HG03108 (cell line): ENCODE data around the gene MXRA8.

Experiments
- ATAC-seq: cut with Tn5 transposase; IDR thresholded peaks from one replicate; pipeline ENCODE4 v1.9.1; 2021; ENCODE audit warnings: moderate library complexity; ENCODE audit not compliant: unreplicated experiment

The MXRA8 gene

DNA sequence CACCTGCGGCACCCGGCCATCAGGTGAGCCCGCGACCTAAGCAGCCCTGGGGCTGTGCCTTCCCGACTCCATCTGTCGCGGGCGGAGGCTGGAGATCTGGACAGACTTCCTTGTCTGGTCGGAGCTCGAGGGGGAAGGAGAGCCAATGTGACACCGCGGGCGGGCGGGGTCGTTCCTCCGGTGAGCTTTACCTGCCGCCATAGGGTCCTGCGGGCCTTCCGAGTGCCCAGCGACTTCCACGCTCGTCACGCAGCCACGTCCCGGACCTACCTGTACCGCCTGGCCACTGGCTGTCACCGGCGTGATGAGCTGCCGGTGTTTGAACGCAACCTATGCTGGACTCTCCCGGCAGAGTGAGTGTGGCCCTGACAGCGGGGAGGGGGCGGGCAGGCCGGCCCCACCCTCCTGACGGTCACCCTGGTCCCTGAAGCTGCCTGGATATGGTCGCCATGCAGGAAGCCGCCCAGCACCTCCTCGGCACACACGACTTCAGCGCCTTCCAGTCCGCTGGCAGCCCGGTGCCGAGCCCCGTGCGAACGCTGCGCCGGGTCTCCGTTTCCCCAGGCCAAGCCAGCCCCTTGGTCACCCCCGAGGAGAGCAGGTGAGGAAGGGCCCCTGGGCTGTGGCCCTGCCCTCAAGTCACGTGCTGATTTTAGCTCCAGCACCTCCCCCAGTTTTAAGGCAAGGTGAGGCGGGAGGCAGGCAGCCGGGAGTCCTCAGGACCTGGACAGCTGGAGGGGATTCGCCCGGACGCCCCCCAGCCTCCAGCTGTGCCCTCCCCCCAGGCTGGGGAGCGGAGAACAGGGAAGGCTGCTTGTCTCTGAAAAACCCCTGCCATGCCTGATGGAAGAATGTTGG, 48.9 kb downstream of the MXRA8 start:
- no peak for ATAC-seq

DNA sequence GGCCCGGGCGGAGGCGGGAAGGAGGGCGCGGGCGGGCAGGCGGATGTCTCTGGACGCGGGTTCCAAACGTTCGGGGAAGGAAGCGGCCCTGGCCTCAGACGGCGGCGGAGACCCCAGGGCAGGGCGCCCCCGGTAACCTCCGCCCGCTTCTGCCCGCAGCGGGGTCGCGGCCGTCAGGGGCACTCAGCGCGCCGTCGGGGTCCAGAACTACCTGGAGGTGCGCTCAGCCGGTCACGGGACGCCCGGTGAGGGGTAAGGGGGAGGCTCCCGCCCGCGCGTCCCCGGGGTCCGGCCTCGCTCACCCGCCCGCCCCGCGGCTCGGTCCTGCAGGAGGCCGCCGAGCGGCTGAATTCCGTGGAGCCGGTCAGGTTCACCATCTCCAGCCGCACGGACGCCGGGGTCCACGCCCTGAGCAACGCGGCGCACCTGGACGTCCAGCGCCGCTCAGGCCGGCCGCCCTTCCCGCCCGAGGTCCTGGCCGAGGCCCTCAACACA, 49.6 kb downstream of the MXRA8 start:
- no peak for ATAC-seq

DNA sequence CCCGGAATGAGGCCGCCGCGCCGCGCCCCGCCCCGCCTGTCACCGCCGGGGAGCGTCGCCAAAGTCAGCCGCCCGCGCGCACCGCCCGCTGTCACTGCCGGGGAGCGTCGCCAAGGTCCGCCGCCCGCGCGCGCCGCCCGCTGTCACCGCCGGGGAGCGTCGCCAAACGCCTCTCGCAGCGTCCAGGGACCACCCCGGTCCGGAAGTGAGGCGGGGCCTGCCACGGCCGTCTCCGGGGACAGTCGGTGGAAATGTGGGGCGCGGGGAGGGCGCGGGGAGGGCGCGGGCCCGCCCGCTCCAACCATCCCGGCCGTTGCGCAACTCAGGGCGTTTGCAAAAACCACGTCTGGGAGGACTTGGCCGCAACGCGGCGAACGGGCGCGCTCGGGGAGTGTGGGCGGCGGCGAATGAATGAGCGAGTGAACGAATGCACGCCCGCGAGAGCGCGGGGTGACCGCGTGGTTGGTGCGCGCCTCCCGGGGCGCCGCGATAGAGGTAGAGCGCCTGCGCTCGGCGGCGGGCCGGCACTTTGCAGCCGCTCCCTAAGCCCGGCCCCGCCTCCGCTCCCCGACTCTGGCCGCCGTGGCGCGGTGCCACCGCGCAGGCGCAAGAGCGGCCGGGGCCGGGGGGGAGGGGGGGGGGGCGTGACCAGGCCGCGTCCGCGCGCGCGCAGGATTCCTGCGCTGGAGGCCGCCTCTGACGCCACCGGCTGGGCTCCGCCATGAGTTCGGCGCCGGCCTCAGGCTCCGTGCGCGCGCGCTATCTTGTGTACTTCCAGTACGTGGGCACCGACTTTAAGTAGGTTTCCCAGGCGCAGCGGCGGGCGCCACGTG, 50.2 kb downstream of the MXRA8 start, which contains the start of the genes ACAP3 and PUSL1:
TSS of gene ACAP3 (minus strand) at position 8 of the 833 bp plus-strand sequence. CDS start 115 bp downstream, outside the sequence.
TSS of gene PUSL1 (plus strand) at position 675 of the 833 bp plus-strand sequence. CDS start at position 722, 47 bp downstream.
- ATAC-seq: peak; percentile 49

DNA sequence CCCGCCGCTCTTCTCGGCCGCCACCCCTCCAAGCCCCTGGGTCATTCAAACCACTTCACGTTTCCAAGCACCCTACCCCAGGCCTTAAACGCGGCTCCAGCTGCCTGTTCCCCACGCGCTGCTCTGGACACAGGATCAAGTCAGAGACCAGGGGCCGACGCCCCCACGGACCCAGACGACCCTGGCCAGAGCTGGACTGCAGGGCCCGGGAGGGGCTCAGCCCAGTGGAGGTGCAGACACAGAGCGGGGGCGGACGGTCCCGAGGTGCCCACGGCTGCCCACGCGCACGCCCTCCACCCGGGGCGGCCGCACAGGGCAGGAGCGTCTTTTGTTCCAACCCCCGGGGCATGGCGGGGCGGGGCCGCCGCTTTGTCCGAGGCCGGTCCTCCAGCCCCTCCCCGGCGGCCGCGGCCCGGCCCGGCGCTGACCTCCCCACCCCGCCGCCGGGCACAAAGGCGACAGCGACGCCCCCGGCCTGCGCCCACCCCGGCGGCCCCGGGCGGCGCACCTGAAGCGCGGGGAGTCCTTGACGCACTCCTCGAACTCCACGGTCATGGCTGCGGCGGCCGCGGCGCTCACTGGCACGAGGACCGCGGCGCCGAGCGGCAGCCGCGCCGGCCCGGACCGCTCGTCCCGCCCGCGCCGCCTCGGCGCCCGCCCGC, 51.0 kb downstream of the MXRA8 start:
- ATAC-seq: peak; percentile 1

DNA sequence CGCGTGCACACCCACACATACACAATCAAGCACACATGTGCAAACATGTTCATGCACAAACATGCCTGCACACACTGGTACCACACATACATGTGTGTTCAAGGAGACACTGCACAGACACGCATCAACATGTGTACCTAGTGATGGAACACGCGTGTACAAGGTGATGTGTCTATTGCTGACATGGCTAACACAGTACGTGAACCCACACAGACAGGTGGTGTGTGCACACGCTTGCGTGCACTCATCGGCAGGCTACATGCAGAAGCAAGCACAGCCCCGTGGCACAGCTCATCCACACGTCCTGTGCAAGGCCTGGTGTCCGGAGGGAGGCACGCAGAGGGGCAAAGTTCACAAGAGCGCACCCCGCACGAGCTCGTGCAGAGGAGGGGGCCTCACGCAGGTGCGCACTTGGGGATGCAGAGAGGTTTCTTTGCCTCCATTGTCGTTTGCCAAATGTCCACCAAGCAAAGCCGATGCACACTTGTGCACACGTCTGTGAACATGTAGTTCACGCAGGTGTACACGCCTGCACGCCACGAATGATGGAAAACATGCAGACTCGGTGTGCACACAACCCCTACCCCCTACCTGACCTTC, 51.6 kb downstream of the MXRA8 start:
- no peak for ATAC-seq

GRCh38 chr1:1306070-1306660, 52.2 kb downstream of the MXRA8 start:
- no peak for ATAC-seq

GRCh38 chr1:1305300-1306069, 52.9 kb downstream of the MXRA8 start:
- ATAC-seq: no peak

DNA sequence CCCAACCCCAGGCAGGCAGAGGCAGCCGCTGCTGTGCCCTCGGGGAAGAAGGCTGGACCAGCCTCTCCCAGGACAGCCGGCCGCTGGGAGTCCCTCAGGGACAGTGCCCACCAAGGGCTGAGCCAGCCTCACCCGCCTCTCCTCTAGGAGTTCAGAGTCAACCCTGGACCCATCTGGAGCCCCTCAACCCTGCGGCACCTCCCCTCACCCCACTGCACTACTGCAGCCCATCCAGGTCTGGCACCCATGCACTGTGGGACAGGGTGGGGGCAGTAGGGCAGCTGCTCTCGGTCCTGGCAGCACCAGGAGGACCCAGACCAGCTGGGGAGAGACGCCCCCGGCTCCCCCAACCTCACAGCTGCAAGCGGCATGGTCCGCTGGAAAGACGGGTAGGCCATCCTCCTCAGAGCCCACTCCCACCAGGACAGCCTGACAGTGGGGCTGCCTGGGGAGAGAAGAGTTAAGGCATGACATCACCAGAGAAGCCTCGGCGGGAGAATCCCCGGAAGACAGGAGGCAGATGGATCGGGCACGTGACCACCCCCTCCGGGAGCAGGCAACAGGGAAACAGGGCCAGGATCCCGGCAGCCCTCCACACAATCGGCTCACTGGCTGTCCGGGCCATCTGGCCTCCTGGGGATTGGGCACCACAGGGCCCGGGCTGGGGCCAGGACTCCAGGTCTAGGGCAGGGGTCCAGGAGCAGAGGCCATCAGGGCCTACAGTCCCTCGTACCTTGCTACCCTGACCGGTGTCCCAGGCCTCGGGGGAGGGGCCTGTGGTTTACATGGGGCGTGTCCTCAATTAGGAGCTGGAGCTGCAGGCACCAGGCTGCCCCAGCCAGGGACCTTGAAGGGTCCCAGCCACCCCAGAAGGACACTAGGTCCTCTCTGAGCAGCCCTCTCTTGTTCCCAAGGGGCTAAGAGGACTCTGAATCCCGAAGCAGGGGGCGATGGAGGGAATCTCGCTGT, 53.7 kb downstream of the MXRA8 start:
- ATAC-seq: no peak

GRCh38 chr1:1303736-1304135, 54.6 kb downstream of the MXRA8 start:
- no peak for ATAC-seq

DNA sequence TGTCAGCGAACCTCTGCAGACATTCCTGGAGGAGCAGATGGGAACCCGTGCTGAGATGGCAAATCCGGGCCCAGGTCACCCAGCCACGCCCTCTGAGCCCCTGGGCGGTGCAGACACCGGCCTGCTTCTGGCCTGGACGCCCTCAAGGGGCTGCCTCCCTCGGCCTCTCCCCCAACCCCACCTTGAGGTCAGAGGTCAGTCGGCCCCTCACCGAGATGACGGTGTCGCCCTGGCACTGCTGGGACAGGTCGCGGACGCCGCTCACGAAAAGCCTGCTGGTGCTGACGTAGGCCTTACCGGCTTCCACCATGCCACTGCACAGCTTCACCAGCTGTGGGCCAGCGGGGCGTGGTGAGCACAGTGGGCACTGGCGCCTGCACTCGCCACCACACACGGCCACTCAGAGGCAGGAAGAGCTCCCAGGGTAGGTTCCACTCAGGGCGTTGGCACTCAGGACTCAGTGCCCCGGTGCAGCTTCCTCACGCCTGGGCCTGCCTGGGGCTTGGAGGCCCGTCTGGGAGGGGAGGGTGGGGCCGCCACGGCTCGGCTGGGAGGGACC, 55.3 kb downstream of the MXRA8 start:
- ATAC-seq: no peak
